C4-2B (cell line): Measurements from ENCODE around the gene ZNF277.

Experiments
- ZFX ChIP-seq: fragments of 450-650 bp; IDR thresholded peaks from 2 replicates; pipeline ENCODE4 v1.6.1; 2017
- TF ChIP-seq, protein P1 (sequence below): fragments of 450-650 bp; conservative IDR thresholded peaks from 2 replicates; pipeline ENCODE4 v1.5.1; 2017; ENCODE audit warnings: mild to moderate bottlenecking

DNA sequence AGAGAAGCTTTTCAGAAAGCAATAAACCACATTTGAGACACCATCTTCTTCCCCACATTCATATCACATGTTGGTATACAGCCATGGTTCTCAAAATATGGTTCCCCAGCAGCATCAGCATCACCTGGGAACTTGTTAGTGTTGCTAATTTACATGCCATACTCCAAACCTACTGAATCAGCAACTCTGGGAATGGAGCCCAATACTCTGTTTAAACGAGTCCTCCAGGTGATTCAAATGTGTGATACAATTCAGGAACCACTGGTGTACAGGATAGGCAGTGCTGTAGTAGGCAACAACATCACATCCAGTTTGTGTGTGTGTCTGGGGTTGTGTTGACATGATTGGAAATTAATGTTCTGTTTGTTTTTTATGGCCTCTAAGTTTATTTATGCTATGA lies 47.7 kb downstream of the ZNF277 start:
- TF ChIP-seq, protein P1, sequence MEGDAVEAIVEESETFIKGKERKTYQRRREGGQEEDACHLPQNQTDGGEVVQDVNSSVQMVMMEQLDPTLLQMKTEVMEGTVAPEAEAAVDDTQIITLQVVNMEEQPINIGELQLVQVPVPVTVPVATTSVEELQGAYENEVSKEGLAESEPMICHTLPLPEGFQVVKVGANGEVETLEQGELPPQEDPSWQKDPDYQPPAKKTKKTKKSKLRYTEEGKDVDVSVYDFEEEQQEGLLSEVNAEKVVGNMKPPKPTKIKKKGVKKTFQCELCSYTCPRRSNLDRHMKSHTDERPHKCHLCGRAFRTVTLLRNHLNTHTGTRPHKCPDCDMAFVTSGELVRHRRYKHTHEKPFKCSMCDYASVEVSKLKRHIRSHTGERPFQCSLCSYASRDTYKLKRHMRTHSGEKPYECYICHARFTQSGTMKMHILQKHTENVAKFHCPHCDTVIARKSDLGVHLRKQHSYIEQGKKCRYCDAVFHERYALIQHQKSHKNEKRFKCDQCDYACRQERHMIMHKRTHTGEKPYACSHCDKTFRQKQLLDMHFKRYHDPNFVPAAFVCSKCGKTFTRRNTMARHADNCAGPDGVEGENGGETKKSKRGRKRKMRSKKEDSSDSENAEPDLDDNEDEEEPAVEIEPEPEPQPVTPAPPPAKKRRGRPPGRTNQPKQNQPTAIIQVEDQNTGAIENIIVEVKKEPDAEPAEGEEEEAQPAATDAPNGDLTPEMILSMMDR, result no peak
- no peak for TF ChIP-seq ZFX
